Non-pigmented ciliary epithelial cell (primary cell): ENCODE results near the gene PPP1R12B.
"Not testable (repeated sequence)": the region's sequence is repeated elsewhere in the genome, so short reads cannot be mapped to it uniquely, and the experiment has no call there.

ENCODE experiments used
- DNase-seq: peaks from one replicate; pipeline ENCODE4 v3.0.0-alpha.2; 2010; ENCODE audit warnings: low read depth

Gene PPP1R12B

GRCh38 chr1:202405928-202406327, 57.4 kb downstream of the PPP1R12B start:
- DNase-seq = no peak

- DNase-seq = not testable (repeated sequence)
Observed at GRCh38 chr1:202406896-202407295, 58.4 kb downstream of the PPP1R12B start.

- DNase-seq = not testable (repeated sequence)
Observed at GRCh38 chr1:202407378-202407777, 58.9 kb downstream of the PPP1R12B start.

- not testable (repeated sequence) for DNase-seq
Observed at GRCh38 chr1:202410251-202410650, 61.8 kb downstream of the PPP1R12B start.

- DNase-seq = not testable (repeated sequence)
Observed at GRCh38 chr1:202410854-202411357, 62.4 kb downstream of the PPP1R12B start.

GRCh38 chr1:202411422-202411821, 62.9 kb downstream of the PPP1R12B start:
- no peak for DNase-seq

- DNase-seq = not testable (repeated sequence)
Observed at GRCh38 chr1:202412421-202412820, 63.9 kb downstream of the PPP1R12B start.

- no peak for DNase-seq
Observed at GRCh38 chr1:202416641-202417040, 68.1 kb downstream of the PPP1R12B start.

GRCh38 chr1:202417141-202417540, 68.6 kb downstream of the PPP1R12B start:
- not testable (repeated sequence) for DNase-seq

- not testable (repeated sequence) for DNase-seq
Observed at GRCh38 chr1:202417762-202418201, 69.3 kb downstream of the PPP1R12B start.

- DNase-seq = not testable (repeated sequence)
Observed at GRCh38 chr1:202419731-202420130, 71.2 kb downstream of the PPP1R12B start.

- DNase-seq = not testable (repeated sequence)
Observed at GRCh38 chr1:202420422-202421094, 72.1 kb downstream of the PPP1R12B start.

- DNase-seq = not testable (repeated sequence)
Observed at GRCh38 chr1:202422709-202423108, 74.2 kb downstream of the PPP1R12B start.

GRCh38 chr1:202424260-202424659, 75.8 kb downstream of the PPP1R12B start:
- DNase-seq = not testable (repeated sequence)

- DNase-seq = not testable (repeated sequence)
Observed at GRCh38 chr1:202430111-202430510, 81.6 kb downstream of the PPP1R12B start.

GRCh38 chr1:202432338-202432737, 83.8 kb downstream of the PPP1R12B start:
- not testable (repeated sequence) for DNase-seq

- no peak for DNase-seq
Observed at GRCh38 chr1:202433155-202434043, 84.9 kb downstream of the PPP1R12B start.

GRCh38 chr1:202434059-202434458, 85.6 kb downstream of the PPP1R12B start:
- DNase-seq = no peak

GRCh38 chr1:202438393-202439174, 90.1 kb downstream of the PPP1R12B start:
- no peak for DNase-seq

- no peak for DNase-seq
Observed at GRCh38 chr1:202439308-202439707, 90.8 kb downstream of the PPP1R12B start.

- DNase-seq = not testable (repeated sequence)
Observed at GRCh38 chr1:202448140-202448539, 99.6 kb downstream of the PPP1R12B start.

GRCh38 chr1:202451641-202452040, 103.1 kb downstream of the PPP1R12B start:
- DNase-seq = not testable (repeated sequence)
